Muscle layer of colon (tissue), 2 donors: Measurements from ENCODE around the gene ZNF407.

ENCODE experiments used
- H3K27ac ChIP-seq: one replicate; pipeline ENCODE4 v1.7.0; 2013; ENCODE audit warnings: low read depth, mild to moderate bottlenecking, low read length, moderate library complexity
- H3K27me3 ChIP-seq, 2 donors: one replicate each; pipeline ENCODE4 v1.7.0; 2013; ENCODE audit warnings: low read length in 2 of 2, mild to moderate bottlenecking in 2 of 2; ENCODE audit not compliant: insufficient read depth in 2 of 2, control insufficient read depth in 1 of 2
- H3K36me3 ChIP-seq: one replicate; pipeline ENCODE4 v1.7.0; 2013; ENCODE audit warnings: mild to moderate bottlenecking, low read length; ENCODE audit not compliant: insufficient read depth
- H3K4me1 ChIP-seq: one replicate; pipeline ENCODE4 v1.7.0; 2013; ENCODE audit warnings: mild to moderate bottlenecking, low read length; ENCODE audit not compliant: insufficient read depth
- H3K4me3 ChIP-seq, 2 donors: one replicate each; pipeline ENCODE4 v1.7.0; 2013; ENCODE audit warnings: low read length in 2 of 2, low read depth in 1 of 2, mild to moderate bottlenecking in 1 of 2, moderate library complexity in 1 of 2
- H3K9ac ChIP-seq: one replicate; pipeline ENCODE4 v1.7.0; 2013; ENCODE audit warnings: low read length
- H3K9me3 ChIP-seq: one replicate; pipeline ENCODE4 v1.7.0; 2013; ENCODE audit warnings: mild to moderate bottlenecking, low read length
- donor health status: abdominal sarcoma.
- donor health status: Adenocarcinoma of cecum.

ZNF407 gene

DNA sequence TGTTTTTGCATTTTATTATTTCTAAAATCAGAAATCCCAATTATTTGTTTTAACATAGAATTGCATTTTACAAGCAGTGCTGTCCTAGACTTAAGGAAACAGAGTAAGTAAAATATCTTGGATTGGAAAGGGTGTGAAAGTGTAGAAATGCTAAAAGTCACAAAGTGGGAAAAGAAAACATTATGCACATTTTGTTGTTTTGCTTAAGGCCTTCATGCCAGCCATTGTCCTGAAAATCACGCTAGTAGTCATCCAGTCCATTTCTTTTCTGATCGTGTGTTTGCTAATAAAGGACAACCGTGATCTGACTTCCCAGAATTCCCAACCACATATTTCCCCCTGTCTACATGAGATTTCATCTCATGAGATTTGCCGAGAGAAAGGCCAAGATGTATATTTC lies 412.2 kb downstream of the ZNF407 start:
- Histone ChIP-seq H3K36me3 (no peaks in the 10 kb centered on the region), H3K4me1 (no peaks in the 10 kb centered on the region), H3K9ac (no peak overlapping the region), H3K27ac (no peak overlapping the region), H3K27me3 (no peaks in the 10 kb centered on the region), H3K9me3 (no peaks in the 10 kb centered on the region), H3K4me3 (no peak overlapping the region)

DNA sequence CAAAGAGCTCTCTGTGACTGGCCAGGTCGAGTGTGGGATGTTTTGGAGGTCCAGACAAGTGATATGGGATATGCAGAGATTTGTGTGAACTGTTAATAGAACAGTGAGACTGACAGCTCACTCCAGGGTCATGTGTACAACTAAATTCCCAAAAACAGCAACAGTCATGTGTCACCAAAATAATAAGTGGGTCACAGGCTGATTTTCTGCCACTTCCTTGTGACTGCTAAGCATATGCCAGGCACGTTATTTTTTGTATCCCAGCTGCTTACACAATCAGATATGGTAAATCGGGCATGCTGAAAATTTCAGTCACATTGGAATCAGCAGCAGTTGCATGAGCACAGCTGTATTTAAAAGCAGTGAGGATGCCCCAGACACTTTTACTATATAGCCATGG lies 412.6 kb downstream of the ZNF407 start:
- no peak overlapping the region for H3K27ac ChIP-seq
- no peaks in the 10 kb centered on the region for H3K9me3 ChIP-seq
- H3K4me1 ChIP-seq: no peaks in the 10 kb centered on the region
- no peaks in the 10 kb centered on the region for H3K36me3 ChIP-seq
- H3K4me3 ChIP-seq: no peak overlapping the region
- no peak overlapping the region for H3K9ac ChIP-seq
- no peaks in the 10 kb centered on the region for H3K27me3 ChIP-seq

DNA sequence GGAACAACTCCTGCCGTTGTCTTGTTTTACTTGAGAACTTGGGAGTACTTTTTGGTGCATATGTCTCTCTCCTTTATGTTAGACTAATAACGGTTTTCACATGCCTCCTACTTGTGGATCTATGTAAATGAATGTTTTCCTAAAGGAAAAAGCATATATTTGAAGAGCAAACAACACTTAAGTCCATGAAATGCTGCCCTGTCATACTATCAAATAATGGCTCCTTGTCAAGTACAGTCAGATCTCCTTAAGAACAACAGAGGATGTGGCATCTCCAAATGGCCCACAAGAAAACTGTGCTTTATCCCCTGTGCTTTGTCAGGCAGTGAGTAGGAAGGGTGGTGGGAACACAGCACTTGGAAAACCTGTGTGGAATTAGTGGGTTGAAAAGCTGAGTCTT lies 413.0 kb downstream of the ZNF407 start:
- Histone ChIP-seq H3K4me3 (no peak overlapping the region), H3K27me3 (no peaks in the 10 kb centered on the region), H3K4me1 (no peaks in the 10 kb centered on the region), H3K36me3 (no peaks in the 10 kb centered on the region), H3K9me3 (no peaks in the 10 kb centered on the region), H3K27ac (no peak overlapping the region), H3K9ac (no peak overlapping the region)

DNA sequence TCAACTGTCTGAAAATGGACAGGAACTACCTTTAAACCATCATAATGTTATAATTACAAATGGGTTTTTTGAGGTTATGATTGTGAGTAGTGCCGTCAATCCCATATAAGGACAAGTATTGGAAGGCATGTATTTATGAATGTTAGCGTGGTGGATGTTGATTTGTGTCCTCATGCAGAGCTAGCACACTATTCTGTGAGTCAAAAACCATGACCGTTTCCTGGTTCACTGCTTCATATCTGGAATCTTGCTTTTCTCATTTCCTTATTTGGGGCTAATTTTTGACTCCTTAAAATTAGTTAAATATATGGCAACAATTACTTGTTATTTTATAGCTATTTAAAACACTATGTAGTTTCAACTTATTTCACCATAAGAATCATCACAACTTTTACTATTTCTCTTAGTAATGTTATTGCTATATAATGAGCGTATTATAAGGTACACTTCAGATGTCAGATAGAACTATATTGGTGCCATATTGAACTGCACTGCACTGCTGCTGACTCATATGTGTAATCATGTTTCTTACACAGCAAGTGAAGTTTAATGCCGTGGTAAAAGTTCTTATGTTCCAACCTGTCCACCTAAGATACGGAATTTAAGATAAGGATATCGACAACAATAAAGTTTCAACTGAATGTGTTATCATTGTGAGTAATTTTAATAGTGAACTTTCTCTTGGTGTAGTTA lies 418.5 kb downstream of the ZNF407 start:
- Histone ChIP-seq H3K9me3 (no peaks in the 10 kb centered on the region), H3K4me3 (no peak overlapping the region), H3K4me1 (no peaks in the 10 kb centered on the region), H3K9ac (no peak overlapping the region), H3K27me3 (no peaks in the 10 kb centered on the region), H3K36me3 (no peaks in the 10 kb centered on the region), H3K27ac (no peak overlapping the region)

DNA sequence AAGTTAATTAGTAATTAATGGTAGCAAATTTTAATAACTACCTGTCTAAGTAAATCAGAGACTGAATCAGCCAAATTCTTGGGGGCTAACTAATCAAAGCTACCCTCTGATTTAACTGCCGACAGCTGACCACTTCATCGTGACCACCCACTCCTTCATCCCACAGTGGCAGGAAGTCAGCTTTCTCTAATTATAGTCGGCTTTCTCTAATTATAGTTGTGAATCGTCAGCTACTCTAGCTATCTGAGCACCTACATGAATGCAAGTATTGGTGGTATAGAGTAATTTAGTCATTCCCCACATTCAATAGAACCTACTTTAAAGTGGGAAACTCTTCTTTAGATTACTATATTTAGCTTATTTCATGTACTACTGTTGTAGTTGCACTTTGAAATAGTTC lies 425.8 kb downstream of the ZNF407 start:
- Histone ChIP-seq H3K27me3 (no peaks in the 10 kb centered on the region), H3K9ac (no peak overlapping the region), H3K36me3 (no peaks in the 10 kb centered on the region), H3K27ac (no peak overlapping the region), H3K9me3 (no peaks in the 10 kb centered on the region), H3K4me1 (no peaks in the 10 kb centered on the region), H3K4me3 (no peak overlapping the region)

DNA sequence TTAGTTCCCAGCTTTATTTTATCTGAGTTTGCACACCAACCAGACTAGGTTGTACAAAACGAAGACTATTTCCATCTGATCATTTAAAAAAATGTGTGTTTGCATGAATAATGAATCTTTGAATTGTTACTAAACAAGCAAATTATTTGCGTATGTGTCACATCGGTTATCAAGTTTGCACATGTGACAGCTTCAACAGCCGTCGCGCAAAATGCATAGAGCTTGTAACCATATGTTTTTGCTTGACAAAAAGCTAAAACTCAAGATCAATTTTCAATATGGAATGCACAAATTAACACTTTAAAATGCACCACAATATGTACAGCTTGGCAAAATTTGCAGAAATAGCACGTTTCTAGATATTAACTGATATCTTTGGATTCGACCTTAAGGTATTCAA lies 427.2 kb downstream of the ZNF407 start:
- Histone ChIP-seq H3K4me1 (no peaks in the 10 kb centered on the region), H3K27ac (no peak overlapping the region), H3K9ac (no peak overlapping the region), H3K9me3 (no peaks in the 10 kb centered on the region), H3K4me3 (no peak overlapping the region), H3K36me3 (no peaks in the 10 kb centered on the region), H3K27me3 (no peaks in the 10 kb centered on the region)

DNA sequence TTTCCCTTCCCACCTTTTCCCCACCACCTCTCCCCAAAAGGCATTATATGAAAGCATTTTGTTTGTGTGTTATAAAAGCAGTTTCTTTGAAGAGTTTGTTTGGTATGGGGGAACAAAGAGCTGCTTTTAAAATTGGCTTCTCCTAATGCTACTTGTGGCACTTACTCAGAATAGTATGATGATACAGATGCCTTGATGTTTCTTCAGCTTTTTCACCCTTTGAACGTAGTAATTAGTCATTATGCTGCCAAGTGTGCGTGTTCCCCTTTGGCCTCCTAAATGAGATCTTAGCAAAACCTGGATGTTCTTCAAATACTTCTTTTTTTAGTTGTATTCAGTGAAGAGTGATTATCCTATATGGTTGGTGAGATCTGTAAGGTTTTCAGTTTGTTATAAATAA lies 427.9 kb downstream of the ZNF407 start:
- Histone ChIP-seq H3K9me3 (no peaks in the 10 kb centered on the region), H3K4me1 (no peaks in the 10 kb centered on the region), H3K27me3 (no peaks in the 10 kb centered on the region)

DNA sequence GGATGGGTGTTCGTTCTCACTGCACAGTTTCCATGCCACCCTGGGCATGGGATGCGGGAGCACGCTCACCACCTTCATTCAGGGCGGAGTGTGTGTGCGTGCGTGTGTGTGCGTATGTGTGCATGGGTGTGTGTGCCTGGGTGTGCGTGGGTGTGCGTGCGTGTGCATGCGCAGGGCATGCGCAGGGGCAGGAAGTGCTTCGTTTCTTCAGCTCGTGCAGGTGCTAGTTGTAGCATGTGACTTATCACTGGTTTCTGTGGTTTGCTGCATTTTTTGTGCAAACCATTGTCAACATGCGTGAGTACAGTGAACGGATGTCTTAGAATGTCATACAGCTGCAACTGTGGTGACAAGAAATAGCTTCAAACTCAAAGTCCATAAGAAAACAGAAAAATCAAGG lies 431.8 kb downstream of the ZNF407 start:
- Histone ChIP-seq H3K36me3 (no peaks in the 10 kb centered on the region), H3K9ac (no peak overlapping the region), H3K9me3 (no peaks in the 10 kb centered on the region), H3K27ac (no peak overlapping the region), H3K4me3 (no peak overlapping the region), H3K4me1 (no peaks in the 10 kb centered on the region), H3K27me3 (no peaks in the 10 kb centered on the region)

More for the DNA sequence above, 427.9 kb downstream of the ZNF407 start:
- H3K9ac ChIP-seq: no peak overlapping the region
- no peak overlapping the region for H3K4me3 ChIP-seq
- H3K27ac ChIP-seq: no peak overlapping the region
- no peaks in the 10 kb centered on the region for H3K36me3 ChIP-seq

DNA sequence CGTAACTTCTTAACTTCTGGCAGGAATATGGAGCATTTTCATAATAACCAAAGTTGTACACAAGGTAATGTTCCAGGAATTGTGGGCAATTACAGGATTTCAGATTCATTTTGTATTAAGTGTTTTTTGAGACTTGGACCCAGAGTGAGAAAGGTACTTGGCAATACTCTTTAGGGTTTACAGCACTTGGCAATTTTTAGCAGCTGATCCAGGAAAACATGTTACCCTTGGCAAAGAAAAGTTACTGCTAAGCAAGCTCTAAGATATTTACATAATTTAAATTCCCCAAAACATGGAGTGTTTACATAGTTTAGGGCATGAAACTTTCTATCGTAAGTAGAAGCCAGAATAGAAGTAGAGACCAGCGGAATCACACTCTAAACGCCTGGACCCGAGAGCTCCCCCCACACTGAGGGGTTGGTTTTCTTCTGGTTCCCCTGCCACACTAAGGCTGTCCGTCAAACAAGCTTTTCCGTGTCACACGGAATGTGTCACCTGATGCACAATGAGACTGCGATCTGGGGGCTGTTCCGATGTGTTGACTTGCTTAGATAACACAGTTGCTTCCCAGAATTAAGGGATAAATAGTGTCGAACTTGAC lies 434.1 kb downstream of the ZNF407 start:
- H3K36me3 ChIP-seq: no peaks in the 10 kb centered on the region
- H3K4me1 ChIP-seq: peaks cover 22% of the 10 kb centered on the region
- H3K9me3 ChIP-seq: no peaks in the 10 kb centered on the region
- no peak overlapping the region for H3K27ac ChIP-seq
- H3K4me3 ChIP-seq: no peak overlapping the region
- H3K9ac ChIP-seq: no peak overlapping the region
- H3K27me3 ChIP-seq: no peaks in the 10 kb centered on the region

DNA sequence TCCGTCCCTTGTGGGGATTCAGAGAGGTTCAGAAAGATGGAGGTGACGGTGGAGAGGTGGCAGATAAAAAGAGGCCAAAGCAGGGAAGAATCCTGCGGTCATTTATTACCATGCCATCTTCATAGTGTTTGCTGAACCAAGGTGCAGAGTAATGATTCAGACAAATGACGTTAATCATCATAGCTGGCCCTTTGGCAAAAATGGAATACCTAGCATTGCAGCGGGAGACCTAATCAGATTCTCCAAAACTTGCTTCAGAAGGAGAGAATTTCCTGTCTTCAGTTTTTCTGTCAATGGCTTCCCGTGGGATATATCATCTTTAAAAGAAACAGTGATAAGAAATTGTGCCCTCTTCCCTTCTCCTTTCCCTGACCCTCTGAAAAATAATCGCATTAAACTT lies 435.8 kb downstream of the ZNF407 start:
- H3K27me3 ChIP-seq: no peaks in the 10 kb centered on the region
- H3K4me1 ChIP-seq: peaks cover 26% of the 10 kb centered on the region
- no peaks in the 10 kb centered on the region for H3K9me3 ChIP-seq
- no peak overlapping the region for H3K27ac ChIP-seq
- H3K36me3 ChIP-seq: no peaks in the 10 kb centered on the region
- H3K4me3 ChIP-seq: no peak overlapping the region
- H3K9ac ChIP-seq: no peak overlapping the region

DNA sequence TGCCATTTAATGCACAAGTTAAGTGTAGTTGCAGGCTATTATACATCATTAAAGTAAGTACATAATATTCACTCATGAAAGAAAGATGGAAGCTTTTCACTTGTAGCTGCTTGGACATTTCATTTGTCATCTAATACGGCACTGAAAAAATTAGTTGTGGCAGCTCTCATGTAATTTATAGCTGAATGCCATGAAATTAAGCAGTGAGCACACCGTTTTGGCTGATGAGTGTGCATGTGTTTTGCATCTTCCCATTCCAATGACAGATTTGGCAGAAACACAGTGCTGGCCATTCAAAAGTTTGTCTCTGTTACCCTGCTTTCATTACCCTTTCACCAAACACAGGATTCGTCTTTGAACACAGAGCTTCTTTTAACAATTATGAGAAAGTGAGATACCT lies 437.3 kb downstream of the ZNF407 start:
- peaks cover 26% of the 10 kb centered on the region for H3K4me1 ChIP-seq
- H3K9ac ChIP-seq: no peak overlapping the region
- H3K27ac ChIP-seq: no peak overlapping the region
- H3K36me3 ChIP-seq: no peaks in the 10 kb centered on the region
- no peaks in the 10 kb centered on the region for H3K27me3 ChIP-seq
- H3K9me3 ChIP-seq: no peaks in the 10 kb centered on the region
- no peak overlapping the region for H3K4me3 ChIP-seq

DNA sequence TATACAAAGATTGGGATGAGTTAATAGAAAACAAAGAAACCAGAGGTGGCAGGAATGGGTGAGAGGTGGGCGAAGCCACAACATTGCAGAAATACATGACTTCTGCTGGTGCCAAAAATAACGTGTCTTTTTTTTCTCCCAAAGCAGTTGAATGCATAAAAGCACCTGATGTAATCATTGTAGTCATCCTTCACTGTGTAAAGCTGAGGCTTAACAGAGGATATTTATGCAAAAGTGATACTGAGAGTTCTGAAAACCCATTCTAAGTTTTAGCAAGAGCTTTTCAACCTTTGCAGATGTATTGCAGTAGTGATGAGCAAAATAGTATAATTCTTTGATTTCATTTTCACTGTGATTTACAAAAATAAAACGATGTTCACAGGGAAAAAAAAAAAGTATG lies 438.3 kb downstream of the ZNF407 start:
- H3K27ac ChIP-seq: no peak overlapping the region
- no peak overlapping the region for H3K9ac ChIP-seq
- no peak overlapping the region for H3K4me3 ChIP-seq
- H3K36me3 ChIP-seq: no peaks in the 10 kb centered on the region
- peaks cover 26% of the 10 kb centered on the region for H3K4me1 ChIP-seq
- H3K9me3 ChIP-seq: no peaks in the 10 kb centered on the region
- no peaks in the 10 kb centered on the region for H3K27me3 ChIP-seq
